Activated CD8-positive, alpha-beta T cell treated with anti-CD3 and anti-CD28 coated beads for 36 hours (primary cell): ENCODE measurements around the gene FBXO7. TPM values are rescaled to one million over a fixed set of nuclear protein-coding genes. Genes with fewer than 3 reads are reported as not detected.

Source experiments
- ATAC-seq: fragments of 200-7000 bp; cut with Tn5 transposase; one replicate; pipeline ENCODE4 v1.10.0; 2021; ENCODE audit warnings: mild to moderate bottlenecking, moderate library complexity
- CTCF ChIA-PET: fragments of 350-600 bp; sonication (Branson Sonifier 250); formaldehyde crosslinking; loops from one replicate; lab custom pipeline; 2021; ENCODE audit warnings: antibody characterized with exemption; lab: Charles Lee
- POLR2A ChIA-PET: fragments of 350-600 bp; sonication (Branson Sonifier 250); formaldehyde crosslinking; loops from one replicate; lab custom pipeline; 2021; ENCODE audit warnings: antibody characterized with exemption; lab: Charles Lee
- DNase-seq: peaks from one replicate; pipeline ENCODE4 v3.0.0-alpha.2; 2020
- H3K27ac Mint-ChIP-seq: one replicate; pipeline ENCODE4 v1.8.0; 2021; ENCODE audit warnings: mild to moderate bottlenecking, mixed read lengths
- H3K27me3 Mint-ChIP-seq: one replicate; pipeline ENCODE4 v1.8.0; 2021; ENCODE audit warnings: mixed read lengths
- H3K36me3 Mint-ChIP-seq: one replicate; pipeline ENCODE4 v1.8.0; 2021; ENCODE audit warnings: low read depth, mixed read lengths
- H3K4me1 Mint-ChIP-seq: one replicate; pipeline ENCODE4 v1.8.0; 2021; ENCODE audit warnings: low read depth, mixed read lengths
- H3K4me3 Mint-ChIP-seq: one replicate; pipeline ENCODE4 v1.8.0; 2021; ENCODE audit warnings: mild to moderate bottlenecking, moderate library complexity, mixed read lengths
- H3K9me3 Mint-ChIP-seq: one replicate; pipeline ENCODE4 v1.8.0; 2021; ENCODE audit warnings: mixed read lengths
- CTCF ChIP-seq: fragments of 200-600 bp; IDR thresholded peaks from one replicate; pipeline ENCODE4 v1.8.0; 2022; ENCODE audit warnings: antibody characterized with exemption, mild to moderate bottlenecking
- intact Hi-C: fragments of 100-400 bp; cut with micrococcal nuclease; formaldehyde crosslinking; loops from one replicate; pipeline ENCODE4 v1.10.0; 2022
- total RNA-seq, 2 experiments: library from RNA; stranded (reverse); gene quantifications; one replicate each; pipeline ENCODE4 v1.2.3, GENCODE V29; 2021

The FBXO7 gene
- total RNA-seq, 2 experiments from 2014 or later, result 77.2 to 78.1 TPM

GRCh38 chr22:32448980-32449379 lies 25.6 kb upstream of the FBXO7 start:
- no peaks in the 10 kb centered on the region for H3K36me3 Mint-ChIP-seq
- no peak overlapping the region for H3K4me3 Mint-ChIP-seq
- peaks cover 9% of the 10 kb centered on the region for H3K27me3 Mint-ChIP-seq
- no peak for ATAC-seq
- no peak for TF ChIP-seq CTCF
- ChIA-PET CTCF (no interaction called here), POLR2A (no interaction called here)
- no peaks in the 10 kb centered on the region for H3K9me3 Mint-ChIP-seq
- no peaks in the 10 kb centered on the region for H3K4me1 Mint-ChIP-seq
- no peak for DNase-seq
- intact Hi-C loops, result no loop called here
- H3K27ac Mint-ChIP-seq, result no peak overlapping the region

GRCh38 chr22:32457031-32457430 lies 17.6 kb upstream of the FBXO7 start:
- intact Hi-C loops, result no loop called here
- ChIA-PET POLR2A (no interaction called here), CTCF (no interaction called here)
- peaks cover 32% of the 10 kb centered on the region for H3K27me3 Mint-ChIP-seq
- no peaks in the 10 kb centered on the region for H3K9me3 Mint-ChIP-seq
- no peaks in the 10 kb centered on the region for H3K4me1 Mint-ChIP-seq
- no peak for ATAC-seq
- H3K36me3 Mint-ChIP-seq, result no peaks in the 10 kb centered on the region
- TF ChIP-seq CTCF, result no peak
- no peak overlapping the region for H3K27ac Mint-ChIP-seq
- no peak for DNase-seq
- H3K4me3 Mint-ChIP-seq, result no peak overlapping the region

GRCh38 chr22:32462452-32462851 lies 12.2 kb upstream of the FBXO7 start:
- intact Hi-C loops, result no loop called here
- H3K27ac Mint-ChIP-seq, result no peak overlapping the region
- no peaks in the 10 kb centered on the region for H3K9me3 Mint-ChIP-seq
- H3K4me3 Mint-ChIP-seq, result no peak overlapping the region
- ATAC-seq, result no peak
- H3K36me3 Mint-ChIP-seq, result no peaks in the 10 kb centered on the region
- no peak for TF ChIP-seq CTCF
- DNase-seq, result no peak
- H3K27me3 Mint-ChIP-seq, result peaks cover 41% of the 10 kb centered on the region
- H3K4me1 Mint-ChIP-seq, result no peaks in the 10 kb centered on the region
- ChIA-PET POLR2A (interaction anchor here (0.6 kb wide), 1 partner anchor 54 kb away, joined by 3 read pairs; no protein-coding TSS in a partner anchor), CTCF (no interaction called here)

- CTCF ChIA-PET, result no interaction called here
- Mint-ChIP-seq H3K27ac (no peak overlapping the region), H3K4me3 (no peak overlapping the region), H3K27me3 (peaks cover 30% of the 10 kb centered on the region), H3K9me3 (no peaks in the 10 kb centered on the region), H3K36me3 (no peaks in the 10 kb centered on the region), H3K4me1 (no peaks in the 10 kb centered on the region)
- POLR2A ChIA-PET, result no interaction called here
- ATAC-seq (no peak), DNase-seq (no peak)
- intact Hi-C loops, result no loop called here
- TF ChIP-seq CTCF, result no peak
Measured at GRCh38 chr22:32465661-32466060, 8.9 kb upstream of the FBXO7 start.

GRCh38 chr22:32466496-32466895 lies 8.1 kb upstream of the FBXO7 start:
- Mint-ChIP-seq H3K27me3 (peaks cover 25% of the 10 kb centered on the region), H3K4me3 (no peak overlapping the region), H3K4me1 (no peaks in the 10 kb centered on the region), H3K27ac (no peak overlapping the region), H3K36me3 (no peaks in the 10 kb centered on the region), H3K9me3 (no peaks in the 10 kb centered on the region)
- ChIA-PET CTCF (interaction anchor here (0.5 kb wide), 1 partner anchor 363 kb away, joined by 3 read pairs; no protein-coding TSS in a partner anchor), POLR2A (no interaction called here)
- no peak for DNase-seq
- no peak for ATAC-seq
- intact Hi-C loops, result no loop called here
- no peak for TF ChIP-seq CTCF
